ENCODE results near the gene HRK. TPM values are rescaled to one million over a fixed set of nuclear protein-coding genes. Genes with fewer than 3 reads are reported as not detected.

The HRK gene
- total RNA-seq, 2 experiments from 2014 or later = not detected

DNA sequence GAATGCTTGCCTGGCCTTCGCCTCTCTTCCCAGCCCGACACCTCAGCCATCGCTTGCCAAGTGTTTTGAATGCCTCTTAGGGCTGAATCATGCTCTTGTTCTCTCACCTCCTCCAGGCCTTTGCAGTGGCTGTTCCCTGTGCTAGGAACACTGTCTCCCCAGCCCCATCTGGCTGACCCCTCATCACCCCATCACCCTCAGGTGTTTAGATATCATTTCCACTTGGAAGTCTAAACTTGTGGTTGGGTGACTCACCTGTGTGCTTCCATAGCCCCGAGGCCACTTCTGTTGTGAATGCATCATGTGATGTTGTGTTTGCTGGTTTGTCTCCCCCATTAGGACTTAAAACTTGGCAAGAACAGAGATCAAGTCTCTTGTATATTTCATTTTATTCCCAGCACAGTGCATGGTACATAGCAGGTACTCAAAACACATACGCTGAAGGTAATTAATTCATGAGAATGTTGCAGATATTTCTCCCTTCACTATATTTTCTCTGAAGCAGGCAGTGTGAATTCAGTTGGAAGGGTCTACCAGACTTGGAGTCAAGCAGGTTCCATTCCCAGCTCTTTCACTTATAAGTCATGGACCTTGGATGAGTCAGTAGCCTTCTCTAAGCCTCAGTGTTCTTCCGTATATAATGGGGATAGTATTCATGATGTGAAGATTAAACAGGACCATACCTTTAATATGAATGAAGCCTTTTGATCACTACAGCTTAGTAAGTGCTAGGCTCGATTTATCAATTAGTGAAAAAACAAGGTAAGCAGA is 67.8 kb downstream of the HRK start:
- DNase-seq (no peak), ATAC-seq (no peak)
- no peaks in the 10 kb centered on the region for H3K36me3 Mint-ChIP-seq (ENCODE audit: low read depth)
- no peaks in the 10 kb centered on the region for H3K27me3 Mint-ChIP-seq
- ChIA-PET CTCF (no interaction called here), POLR2A (no interaction called here)
- H3K4me3 Mint-ChIP-seq = no peak overlapping the region
- H3K4me1 Mint-ChIP-seq = peaks cover 10% of the 10 kb centered on the region
- H3K27ac Mint-ChIP-seq = no peak overlapping the region
- intact Hi-C loops (cut with DNase I, micrococcal nuclease) = loop anchor here in 1 of 2 experiments (10.0 kb wide), 1 partner anchor 259 kb away; the partner anchor contains the start of gene MAP1LC3B2
- H3K9me3 Mint-ChIP-seq (ENCODE audit: low read depth) = no peaks in the 10 kb centered on the region

DNA sequence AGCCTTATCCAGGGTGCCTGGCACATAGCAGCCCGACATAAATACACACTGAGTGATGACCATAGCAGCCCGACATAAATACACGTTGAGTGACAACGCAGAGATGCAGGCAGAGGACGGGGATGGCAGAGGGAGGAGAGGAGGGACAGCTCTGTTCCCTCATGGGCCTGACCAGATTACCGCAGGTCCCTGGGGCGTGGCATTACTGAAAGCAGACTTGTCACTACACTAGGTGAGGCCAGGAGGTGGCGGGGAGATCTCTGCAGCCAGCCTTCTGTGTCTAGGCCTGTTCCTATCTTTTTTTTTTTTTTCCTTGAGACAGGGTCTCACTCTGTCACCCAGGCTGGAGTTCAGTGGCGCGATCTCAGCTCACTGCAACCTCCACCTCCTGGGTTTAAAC is 69.0 kb downstream of the HRK start:
- Mint-ChIP-seq H3K27me3 (no peaks in the 10 kb centered on the region), H3K27ac (no peak overlapping the region), H3K36me3 (ENCODE audit: low read depth) (no peaks in the 10 kb centered on the region), H3K4me3 (no peak overlapping the region), H3K9me3 (ENCODE audit: low read depth) (no peaks in the 10 kb centered on the region), H3K4me1 (no peaks in the 10 kb centered on the region)
- ATAC-seq (no peak), DNase-seq (no peak)
- ChIA-PET POLR2A (no interaction called here), CTCF (no interaction called here)
- intact Hi-C loops (cut with DNase I, micrococcal nuclease) = loop anchor here in 1 of 2 experiments (10.0 kb wide), 1 partner anchor 257 kb away; the partner anchor contains the start of gene MAP1LC3B2

DNA sequence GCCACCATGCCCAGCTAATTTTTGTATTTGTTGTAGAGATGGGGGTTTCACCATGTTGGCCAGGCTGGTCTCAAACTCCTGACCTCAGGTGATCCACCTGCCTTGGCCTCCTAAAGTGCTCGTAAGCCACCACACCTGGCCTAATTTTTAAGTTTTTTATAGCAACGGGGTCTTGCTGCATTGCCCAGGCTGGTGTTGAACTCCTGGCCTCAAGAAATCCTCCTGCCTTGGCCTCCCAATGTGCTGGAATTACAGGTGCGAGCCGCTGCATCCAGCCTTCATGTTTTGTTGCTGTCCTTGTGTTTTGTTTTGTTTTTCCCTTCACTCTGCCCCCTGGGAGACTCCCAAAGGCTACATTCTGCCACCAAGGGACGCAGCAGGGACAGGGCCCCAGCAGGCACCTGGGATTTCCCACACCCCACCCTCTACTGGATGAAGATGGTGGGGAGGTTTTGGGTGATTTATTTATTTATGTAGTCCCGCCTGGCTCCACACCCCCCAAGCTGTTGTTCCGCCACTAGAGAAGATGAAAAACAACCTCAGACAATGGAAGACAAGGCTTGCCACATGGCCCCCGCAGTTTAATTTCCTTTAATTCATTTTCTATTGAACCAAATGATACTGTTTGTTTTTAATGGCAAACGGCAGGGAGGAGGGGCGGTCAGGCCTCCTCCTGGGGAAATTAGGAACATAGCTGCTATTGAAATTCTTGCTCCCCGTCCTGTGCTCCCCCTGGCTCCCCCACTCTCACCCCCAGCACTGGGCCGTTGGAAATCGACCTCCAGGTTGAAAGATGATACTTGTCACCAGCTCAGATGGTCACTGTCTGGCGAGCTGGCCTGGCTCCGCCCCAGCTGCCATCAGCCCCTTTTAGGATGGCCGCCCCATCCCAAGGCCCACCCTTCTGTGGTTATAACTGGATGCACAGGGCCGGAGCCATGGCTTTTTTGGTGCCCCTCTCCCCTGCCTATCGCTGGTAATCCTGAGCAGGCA is 72.8 kb downstream of the HRK start:
- Mint-ChIP-seq H3K27ac (no peak overlapping the region), H3K36me3 (ENCODE audit: low read depth) (no peaks in the 10 kb centered on the region), H3K27me3 (no peaks in the 10 kb centered on the region), H3K4me1 (no peaks in the 10 kb centered on the region), H3K9me3 (ENCODE audit: low read depth) (no peaks in the 10 kb centered on the region), H3K4me3 (no peak overlapping the region)
- POLR2A ChIA-PET = no interaction called here
- no peak for DNase-seq
- CTCF ChIA-PET = no interaction called here
- intact Hi-C loops (cut with DNase I, micrococcal nuclease) = no loop called here
- no peak for ATAC-seq

DNA sequence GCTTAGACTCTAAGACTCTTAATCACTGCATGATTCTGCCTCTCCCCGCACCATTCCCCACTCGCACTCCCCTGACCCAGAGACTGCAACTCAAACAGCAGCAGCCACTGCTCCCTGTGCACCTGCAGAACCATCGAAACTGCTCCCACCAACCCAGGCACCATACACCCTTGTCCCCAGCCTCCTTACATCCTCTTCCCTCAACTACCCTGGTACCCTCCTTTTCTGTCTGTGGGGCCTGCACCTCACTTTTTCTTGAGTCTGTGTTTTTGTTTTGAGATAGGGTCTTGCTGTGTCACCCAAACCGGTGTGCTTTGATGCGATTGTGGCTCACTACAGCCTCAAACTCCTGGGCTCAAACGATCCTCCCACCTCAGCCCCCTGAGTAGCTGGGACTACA is 73.7 kb downstream of the HRK start:
- ATAC-seq (no peak), DNase-seq (no peak)
- Mint-ChIP-seq H3K27me3 (no peaks in the 10 kb centered on the region), H3K9me3 (ENCODE audit: low read depth) (no peaks in the 10 kb centered on the region), H3K36me3 (ENCODE audit: low read depth) (no peaks in the 10 kb centered on the region), H3K4me3 (no peak overlapping the region), H3K27ac (no peak overlapping the region), H3K4me1 (no peaks in the 10 kb centered on the region)
- intact Hi-C loops (cut with DNase I, micrococcal nuclease) = no loop called here
- ChIA-PET POLR2A (no interaction called here), CTCF (no interaction called here)

DNA sequence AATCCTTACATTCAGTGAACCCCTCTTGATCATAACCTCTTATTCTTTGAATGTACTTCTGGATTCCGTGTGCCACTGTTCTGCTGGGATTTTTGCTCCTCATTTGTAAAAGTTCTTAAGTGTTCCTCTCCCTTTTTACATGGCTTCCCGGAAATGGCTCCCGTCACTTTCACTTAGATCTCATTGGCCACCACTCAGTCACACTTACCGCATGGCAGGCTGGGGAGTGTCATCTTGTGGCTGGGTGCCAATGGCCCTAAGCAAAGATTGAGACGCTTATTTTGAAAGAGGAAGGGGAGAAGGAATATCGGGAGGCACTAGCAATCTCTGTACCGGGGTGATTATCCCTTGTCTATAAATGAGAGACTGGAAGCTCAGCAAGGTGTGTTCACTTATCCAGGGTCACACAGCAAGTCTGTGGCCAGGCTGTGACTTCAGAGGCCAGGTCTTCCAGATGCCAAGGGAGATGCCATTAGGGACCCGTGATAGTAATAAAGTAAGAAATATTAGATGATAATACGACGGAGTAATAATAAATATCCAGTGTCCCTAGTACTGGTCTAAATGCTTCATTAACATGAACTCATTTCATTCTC is 74.3 kb downstream of the HRK start:
- POLR2A ChIA-PET = interaction anchor here (0.6 kb wide), 1 partner anchor 11 kb away, joined by 4 read pairs; no protein-coding TSS in a partner anchor
- DNase-seq = no peak

More for the DNA sequence above, 74.3 kb downstream of the HRK start:
- Mint-ChIP-seq H3K36me3 (ENCODE audit: low read depth) (no peaks in the 10 kb centered on the region), H3K27me3 (no peaks in the 10 kb centered on the region), H3K4me1 (no peaks in the 10 kb centered on the region), H3K9me3 (ENCODE audit: low read depth) (no peaks in the 10 kb centered on the region), H3K4me3 (no peak overlapping the region), H3K27ac (no peak overlapping the region)
- intact Hi-C loops (cut with DNase I, micrococcal nuclease) = no loop called here
- ATAC-seq = no peak
- CTCF ChIA-PET = no interaction called here

Other genes with a start within 250 kb of the HRK start
- gene SPRING1, start 143.4 kb downstream of the HRK start, total RNA-seq = 10 to 100 TPM; 15.3 to 17.4 TPM
- 10 to 100 TPM; 14.7 to 15.0 TPM for gene RNFT2, start 143.1 kb downstream of the HRK start, total RNA-seq
- 1 to 10 TPM; 5.7 to 6.1 TPM for gene FBXW8, start 29.5 kb upstream of the HRK start, total RNA-seq
- gene TESC, start 218.0 kb upstream of the HRK start, total RNA-seq = 10 to 100 TPM; 28.9 to 30.2 TPM

All from activated CD4-positive, alpha-beta T cell treated with anti-CD3 and anti-CD28 coated beads for 36 hours (primary cell).